T-helper 22 cell (primary cell): ENCODE results near the gene SFSWAP.
"Not testable (repeated sequence)": the region's sequence is repeated elsewhere in the genome, so short reads cannot be mapped to it uniquely, and the experiment has no call there.

Source experiments
- DNase-seq: peaks from one replicate; pipeline ENCODE4 v3.0.0-alpha.2; 2020; ENCODE audit warnings: low read depth

SFSWAP gene

DNA sequence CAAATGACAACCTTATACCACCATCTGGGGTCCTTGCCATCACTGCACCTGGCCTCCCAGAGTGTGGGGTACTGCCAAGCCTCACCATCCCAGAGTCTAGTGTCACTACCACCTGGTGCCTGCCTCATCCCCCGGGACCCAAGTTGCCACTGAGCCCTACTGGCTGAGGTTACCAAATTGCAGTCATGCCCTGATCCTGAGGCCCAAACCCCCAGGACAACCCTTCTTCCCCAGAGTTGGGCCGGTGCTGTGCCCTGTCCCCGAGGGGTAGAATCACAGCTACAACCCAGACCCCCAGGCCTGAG is 8.4 kb upstream of the SFSWAP start:
- no peak for DNase-seq

DNA sequence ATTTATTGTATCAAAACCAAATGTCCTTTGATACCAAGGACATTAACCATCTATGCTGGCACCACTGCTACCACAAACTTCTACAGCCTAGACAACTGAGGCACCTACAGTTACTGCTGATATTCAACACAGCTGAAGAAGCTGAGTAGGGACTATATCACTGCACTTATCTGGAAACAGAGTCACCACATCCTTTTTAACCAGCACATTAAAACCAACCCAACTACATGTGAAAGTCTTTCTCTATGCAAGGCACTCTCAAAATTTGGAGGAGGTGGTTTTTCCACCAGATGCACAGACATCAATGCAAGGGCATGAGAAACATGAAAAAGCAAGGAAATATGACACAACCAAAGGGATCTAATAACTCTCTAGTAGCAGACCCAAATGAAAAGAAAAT is 7.7 kb upstream of the SFSWAP start:
- no peak for DNase-seq

- no peak for DNase-seq
These were observed 6.4 kb upstream of the SFSWAP start for GRCh38 chr12:131704509-131704908.

DNA sequence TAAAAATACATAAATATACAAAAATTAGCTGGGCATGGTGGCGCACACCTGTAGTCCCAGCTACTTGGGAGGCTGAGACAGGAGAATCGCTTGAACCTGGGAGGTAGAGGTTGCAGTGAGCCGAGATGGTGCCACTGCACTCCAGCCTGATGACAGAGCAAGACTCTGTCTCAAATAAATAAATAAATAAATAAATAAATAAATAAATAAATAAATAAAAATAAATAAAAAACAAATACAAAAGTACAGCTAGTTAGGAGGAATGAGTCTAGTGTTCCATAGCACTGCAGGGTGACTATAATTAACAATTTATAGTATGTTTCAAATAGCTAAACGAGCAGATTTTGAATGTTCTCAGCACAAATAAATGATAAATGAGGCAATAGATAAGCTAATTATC is 4.2 kb upstream of the SFSWAP start:
- DNase-seq, result not testable (repeated sequence)

- no peak for DNase-seq
These were observed 1.7 kb upstream of the SFSWAP start for GRCh38 chr12:131709226-131709625.

DNA sequence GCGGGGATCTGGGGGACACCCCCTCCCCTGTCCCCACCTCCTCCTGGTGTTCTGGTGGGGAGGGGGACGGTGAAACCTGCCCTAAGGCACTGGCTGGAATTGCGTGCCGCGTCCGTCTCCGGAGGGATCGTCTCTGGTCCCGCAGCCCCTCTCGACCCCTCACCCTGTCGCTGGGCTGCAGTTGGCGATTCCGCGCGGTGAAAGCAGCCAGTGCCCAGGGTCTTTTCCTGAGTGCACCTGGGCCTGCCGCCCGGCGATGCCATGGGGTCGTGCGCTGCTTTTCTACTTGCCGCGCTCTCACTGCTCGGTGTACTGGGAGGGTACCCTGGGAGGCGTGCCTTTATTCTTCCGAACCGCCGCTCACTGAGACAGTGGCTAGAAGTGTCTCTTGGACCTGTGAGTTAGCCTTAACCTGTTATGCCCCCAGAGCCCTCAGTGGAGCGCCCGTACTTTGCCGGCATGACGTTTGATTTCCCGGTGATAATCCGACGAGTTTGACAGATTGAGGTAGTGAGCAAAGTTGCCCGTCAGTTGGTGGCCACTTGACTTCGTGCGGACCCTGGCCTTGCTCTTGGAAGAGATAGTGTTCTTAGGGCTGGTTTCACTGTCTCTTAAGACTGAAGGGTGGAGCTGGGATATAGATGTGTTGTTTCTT is 788 bp downstream of the SFSWAP start:
- no peak for DNase-seq

- DNase-seq, result no peak
These were observed 2.5 kb downstream of the SFSWAP start for GRCh38 chr12:131713349-131713748.

GRCh38 chr12:131714759-131715158 is 3.9 kb downstream of the SFSWAP start:
- no peak for DNase-seq

GRCh38 chr12:131716282-131716681 is 5.4 kb downstream of the SFSWAP start:
- no peak for DNase-seq

GRCh38 chr12:131720241-131720640 is 9.4 kb downstream of the SFSWAP start:
- no peak for DNase-seq

- no peak for DNase-seq
These were observed 10.0 kb downstream of the SFSWAP start for GRCh38 chr12:131720921-131721320.

DNA sequence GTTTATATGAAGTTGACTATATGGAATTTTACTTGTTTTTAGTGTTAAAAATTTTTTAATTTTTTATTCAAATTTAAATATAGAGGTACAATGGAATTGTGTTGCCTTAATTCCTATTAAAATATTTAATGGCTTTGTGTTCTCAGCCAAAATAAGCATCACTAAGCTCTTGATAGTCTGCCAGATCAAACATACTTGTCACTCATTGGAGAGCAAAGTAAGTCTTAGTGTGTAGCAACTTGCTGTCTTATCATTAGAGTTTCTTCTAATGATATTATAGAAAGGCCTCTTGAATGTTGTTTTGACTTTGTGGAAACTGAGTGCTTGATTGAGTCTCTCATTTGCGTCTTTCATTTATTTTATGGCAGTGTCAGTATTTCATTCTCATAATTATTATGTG is 10.7 kb downstream of the SFSWAP start:
- no peak for DNase-seq

- DNase-seq, result no peak
These were observed 12.6 kb downstream of the SFSWAP start for GRCh38 chr12:131723532-131723931.

DNA sequence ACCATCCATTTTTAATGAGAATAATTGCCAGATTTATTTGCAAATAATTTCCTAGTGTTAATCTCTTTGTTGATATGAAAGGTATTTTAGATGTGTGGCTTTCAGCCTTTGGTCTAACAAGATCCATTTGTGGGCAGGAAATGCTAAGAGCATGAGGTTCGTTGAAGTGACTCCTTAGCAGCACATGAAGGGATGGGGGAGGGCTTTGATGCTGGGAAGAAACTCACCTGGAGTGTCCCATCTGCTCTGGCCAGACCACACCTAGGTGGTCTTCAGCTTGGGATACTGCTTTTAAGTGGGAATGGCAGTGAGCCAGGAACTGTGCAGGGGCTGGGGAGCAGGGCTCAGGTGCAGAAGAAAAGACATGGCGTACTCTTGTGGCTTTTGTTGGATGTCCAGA is 13.6 kb downstream of the SFSWAP start:
- DNase-seq, result no peak

GRCh38 chr12:131725503-131725902 is 14.6 kb downstream of the SFSWAP start:
- DNase-seq, result no peak

DNA sequence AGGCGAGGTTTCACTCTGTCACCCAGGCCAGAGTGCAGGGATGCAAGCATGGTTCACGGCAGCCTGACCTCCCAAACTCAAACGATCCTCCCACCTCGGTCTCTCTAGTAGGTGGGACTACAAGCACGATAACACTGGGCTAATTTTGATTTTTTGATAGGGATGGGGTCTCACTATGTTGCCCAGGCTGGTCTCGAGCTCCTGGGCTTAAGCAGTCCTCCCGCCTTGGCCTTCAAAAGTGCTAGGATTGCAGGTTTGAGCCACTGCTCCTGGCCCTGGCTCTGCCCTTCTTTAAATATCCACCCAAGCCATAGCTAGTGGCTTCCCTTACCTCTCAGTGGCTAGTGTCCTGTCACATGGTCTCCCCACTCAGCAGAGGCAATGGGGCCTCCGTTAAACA is 17.8 kb downstream of the SFSWAP start:
- DNase-seq, result no peak

GRCh38 chr12:131729254-131729955 is 18.5 kb downstream of the SFSWAP start:
- DNase-seq, result no peak

GRCh38 chr12:131732996-131733615 is 22.2 kb downstream of the SFSWAP start:
- DNase-seq, result no peak

- DNase-seq, result no peak
These were observed 23.0 kb downstream of the SFSWAP start for GRCh38 chr12:131733874-131734273.

DNA sequence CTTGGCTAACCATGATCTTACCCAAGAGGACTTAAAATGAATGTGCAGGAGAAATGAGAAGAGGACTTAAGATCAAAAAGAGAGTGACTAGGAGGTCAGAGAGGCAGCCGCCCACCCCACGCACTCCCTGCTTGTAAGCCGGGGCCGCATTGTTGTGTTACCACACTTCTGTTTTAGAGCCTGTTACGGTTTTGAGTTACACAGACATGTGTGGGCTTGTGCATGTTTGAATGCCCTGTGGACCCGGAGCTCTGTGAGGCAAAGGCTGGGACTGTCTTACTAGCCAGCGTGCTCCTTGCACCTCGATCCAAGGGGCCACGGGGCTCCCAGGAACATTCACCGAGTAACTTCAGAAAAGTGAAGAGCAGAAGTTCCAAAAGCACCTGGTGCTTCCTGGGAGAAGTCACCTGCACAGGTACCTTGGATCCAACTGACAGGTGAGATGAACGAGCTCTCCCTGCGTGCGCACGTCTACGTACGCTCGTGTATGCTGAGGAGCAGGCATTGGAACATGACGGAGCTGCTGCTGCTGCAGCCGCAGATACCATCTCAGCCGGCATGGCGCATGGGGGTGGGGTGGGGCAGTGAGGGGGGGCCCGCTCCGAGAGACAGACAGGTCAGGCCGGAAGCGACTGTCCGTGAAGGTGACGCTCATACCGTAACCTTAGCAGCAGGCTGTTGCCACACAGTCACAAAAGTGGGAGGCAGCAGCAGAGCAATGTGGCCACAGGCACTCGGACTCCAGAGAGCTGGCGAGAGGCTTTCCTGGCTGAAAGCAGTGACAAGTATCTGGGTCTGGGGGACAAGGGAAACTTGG is 23.7 kb downstream of the SFSWAP start:
- DNase-seq, result no peak

- DNase-seq, result no peak
These were observed 24.2 kb downstream of the SFSWAP start for GRCh38 chr12:131735153-131735456.

- DNase-seq, result no peak
These were observed 24.9 kb downstream of the SFSWAP start for GRCh38 chr12:131735476-131736445.
